OCI-LY1 (cell line): ENCODE results near the gene SLC31A1.

Source experiments
- CTCF ChIP-seq: fragments of 200-600 bp; sonication (generic), shearing (Covaris generic); IDR thresholded peaks from 2 replicates; pipeline ENCODE4 v1.5.1; 2017; ENCODE audit warnings: mild to moderate bottlenecking, antibody characterized with exemption, low read length, moderate library complexity, mixed read lengths
- EZH2 ChIP-seq: fragments of 200-600 bp; sonication (generic), shearing (Covaris generic); IDR thresholded peaks from 2 replicates; pipeline ENCODE4 v1.8.0; 2017; ENCODE audit warnings: borderline replicate concordance, mixed run types, mild to moderate bottlenecking, antibody characterized with exemption, low read length, moderate library complexity, mixed read lengths

- no peak for TF ChIP-seq EZH2
- no peak for TF ChIP-seq CTCF
Observed at GRCh38 chr9:113307396-113307975, 86.1 kb downstream of the SLC31A1 start.
